Activated B cell treated with CpG ODN at 0.5 μM for 24 hours (primary cell): ENCODE data around the gene SLC37A2. TPM values are rescaled to one million over a fixed set of nuclear protein-coding genes. Genes with fewer than 3 reads are reported as not detected.

Experiments used
- ATAC-seq: fragments of 200-7000 bp; cut with Tn5 transposase; one replicate; pipeline ENCODE4 v1.10.0; 2021; ENCODE audit warnings: low read depth, mild to moderate bottlenecking, moderate library complexity
- CTCF ChIA-PET: fragments of 350-600 bp; sonication (Branson Sonifier 250); formaldehyde crosslinking; loops from one replicate; lab custom pipeline; 2021; ENCODE audit warnings: antibody characterized with exemption; lab: Charles Lee
- POLR2A ChIA-PET: fragments of 350-600 bp; sonication (Branson Sonifier 250); formaldehyde crosslinking; loops from one replicate; lab custom pipeline; 2021; ENCODE audit warnings: antibody characterized with exemption; lab: Charles Lee
- DNase-seq: peaks from one replicate; pipeline ENCODE4 v3.0.0; 2022
- H3K27ac Mint-ChIP-seq: one replicate; pipeline ENCODE4 v1.8.0; 2020; ENCODE audit warnings: mixed read lengths
- H3K27me3 Mint-ChIP-seq: one replicate; pipeline ENCODE4 v1.8.0; 2021; ENCODE audit warnings: mixed read lengths
- H3K36me3 Mint-ChIP-seq: one replicate; pipeline ENCODE4 v1.8.0; 2021; ENCODE audit warnings: low read depth, mixed read lengths
- H3K4me1 Mint-ChIP-seq: one replicate; pipeline ENCODE4 v1.8.0; 2021; ENCODE audit warnings: mixed read lengths
- H3K4me3 Mint-ChIP-seq: one replicate; pipeline ENCODE4 v1.8.0; 2020; ENCODE audit warnings: mild to moderate bottlenecking, mixed read lengths
- H3K9me3 Mint-ChIP-seq: one replicate; pipeline ENCODE4 v1.8.0; 2020; ENCODE audit warnings: mixed read lengths
- intact Hi-C: fragments of 100-400 bp; cut with micrococcal nuclease; formaldehyde crosslinking; loops from one replicate; pipeline ENCODE4 v1.15.1; 2024
- total RNA-seq: library from RNA; stranded (reverse); gene quantifications from 2 replicates; pipeline ENCODE4 v1.2.3, GENCODE V29; 2022
- TF ChIP-seq, protein P1 (sequence below): fragments of 200-600 bp; IDR thresholded peaks from one replicate; pipeline ENCODE4 v1.8.0; 2022; ENCODE audit warnings: antibody characterized with exemption, mild to moderate bottlenecking

Gene SLC37A2
- total RNA-seq, 1 donor from 2014 or later = 27.5 TPM

DNA sequence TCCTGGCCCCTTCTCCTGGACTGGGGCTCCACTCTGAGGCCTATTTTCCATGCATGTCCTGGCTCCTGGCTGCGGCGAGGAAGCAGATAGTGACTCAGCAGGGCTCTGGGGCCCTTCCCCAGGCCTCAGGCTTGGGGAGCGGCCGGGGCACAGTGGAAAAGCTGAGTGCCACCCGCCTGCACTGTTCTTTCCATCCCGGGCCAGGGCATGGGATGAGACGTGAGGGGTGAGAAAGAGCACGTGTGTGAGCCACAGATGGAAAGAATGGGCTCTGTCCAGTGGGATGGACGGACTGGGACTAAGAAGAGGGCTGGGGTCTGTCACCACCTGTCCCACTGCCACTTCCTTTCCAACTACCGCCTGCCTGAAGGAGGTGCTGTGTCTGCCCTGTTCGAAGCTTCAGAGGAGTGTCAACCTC, 12.8 kb downstream of the SLC37A2 start:
- Mint-ChIP-seq H3K4me1 (peaks cover 39% of the 10 kb centered on the region), H3K27me3 (no peaks in the 10 kb centered on the region), H3K27ac (no peak overlapping the region), H3K4me3 (no peak overlapping the region), H3K9me3 (no peaks in the 10 kb centered on the region), H3K36me3 (no peaks in the 10 kb centered on the region)
- TF ChIP-seq, protein P1, sequence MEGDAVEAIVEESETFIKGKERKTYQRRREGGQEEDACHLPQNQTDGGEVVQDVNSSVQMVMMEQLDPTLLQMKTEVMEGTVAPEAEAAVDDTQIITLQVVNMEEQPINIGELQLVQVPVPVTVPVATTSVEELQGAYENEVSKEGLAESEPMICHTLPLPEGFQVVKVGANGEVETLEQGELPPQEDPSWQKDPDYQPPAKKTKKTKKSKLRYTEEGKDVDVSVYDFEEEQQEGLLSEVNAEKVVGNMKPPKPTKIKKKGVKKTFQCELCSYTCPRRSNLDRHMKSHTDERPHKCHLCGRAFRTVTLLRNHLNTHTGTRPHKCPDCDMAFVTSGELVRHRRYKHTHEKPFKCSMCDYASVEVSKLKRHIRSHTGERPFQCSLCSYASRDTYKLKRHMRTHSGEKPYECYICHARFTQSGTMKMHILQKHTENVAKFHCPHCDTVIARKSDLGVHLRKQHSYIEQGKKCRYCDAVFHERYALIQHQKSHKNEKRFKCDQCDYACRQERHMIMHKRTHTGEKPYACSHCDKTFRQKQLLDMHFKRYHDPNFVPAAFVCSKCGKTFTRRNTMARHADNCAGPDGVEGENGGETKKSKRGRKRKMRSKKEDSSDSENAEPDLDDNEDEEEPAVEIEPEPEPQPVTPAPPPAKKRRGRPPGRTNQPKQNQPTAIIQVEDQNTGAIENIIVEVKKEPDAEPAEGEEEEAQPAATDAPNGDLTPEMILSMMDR = no peak
- POLR2A ChIA-PET = no interaction called here
- CTCF ChIA-PET = no interaction called here
- intact Hi-C loops = loop anchor here (10.0 kb wide), 1 partner anchor 451 kb away; the partner anchor contains the start of gene TBRG1
- ATAC-seq = no peak
- no peak for DNase-seq

DNA sequence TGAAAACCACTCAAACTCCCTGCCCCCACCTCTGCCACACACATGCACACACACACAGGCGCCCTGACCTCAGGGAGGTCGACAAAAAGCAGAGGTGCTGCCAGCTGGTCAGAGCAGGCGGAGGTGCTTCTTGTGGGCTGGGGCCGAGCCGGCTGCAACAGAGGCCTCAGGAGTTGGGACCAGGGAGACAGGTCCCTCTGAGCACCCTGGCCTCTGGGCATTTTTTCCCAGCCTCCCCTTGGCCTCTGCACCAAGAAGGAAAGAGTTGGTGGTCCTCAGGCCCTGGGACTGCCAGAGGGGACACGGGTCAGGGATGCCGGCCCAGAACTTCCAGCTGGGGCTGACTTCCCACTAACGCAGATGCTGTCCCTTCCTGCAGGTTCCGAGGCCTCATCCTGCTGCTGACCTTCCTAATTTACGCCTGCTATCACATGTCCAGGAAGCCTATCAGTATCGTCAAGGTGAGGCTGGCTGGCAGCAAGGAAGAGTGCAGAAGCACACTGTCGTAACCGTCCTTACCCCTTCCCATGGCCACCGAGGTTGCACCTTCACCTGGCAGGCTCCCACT, 13.4 kb downstream of the SLC37A2 start:
- ChIA-PET CTCF (no interaction called here), POLR2A (no interaction called here)
- Mint-ChIP-seq H3K4me1 (peaks cover 33% of the 10 kb centered on the region), H3K36me3 (no peaks in the 10 kb centered on the region), H3K9me3 (no peaks in the 10 kb centered on the region), H3K4me3 (no peak overlapping the region), H3K27ac (no peak overlapping the region), H3K27me3 (no peaks in the 10 kb centered on the region)
- TF ChIP-seq, protein P1 = no peak
- ATAC-seq (no peak), DNase-seq (no peak)
- intact Hi-C loops = loop anchor here (10.0 kb wide), 1 partner anchor 452 kb away; the partner anchor contains the start of gene TBRG1

DNA sequence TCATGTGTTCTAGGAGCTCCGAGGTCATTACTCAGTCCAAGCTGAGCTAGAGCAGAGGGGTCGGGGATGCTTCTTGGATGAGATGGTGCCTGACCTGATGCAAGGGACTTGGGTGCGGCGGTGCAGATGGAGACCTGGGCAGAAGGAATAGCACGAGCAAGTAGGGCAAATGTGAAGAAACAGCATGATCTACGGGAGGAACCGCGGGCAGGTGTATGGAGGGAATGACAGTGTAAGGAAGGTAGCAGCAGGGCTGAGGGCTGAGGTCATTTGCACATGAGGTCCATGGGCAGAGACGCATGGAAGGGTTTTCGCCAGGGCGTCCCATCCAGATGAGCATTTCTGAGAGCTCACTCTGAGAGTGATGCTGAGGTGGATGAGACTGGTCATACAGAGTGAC, 14.9 kb downstream of the SLC37A2 start:
- DNase-seq (no peak), ATAC-seq (no peak)
- ChIA-PET CTCF (interaction anchor here (0.8 kb wide), 1 partner anchor 107 kb away, joined by 3 read pairs; no protein-coding TSS in a partner anchor), POLR2A (interaction anchor here (1.0 to 1.7 kb wide), 3 partner anchors 9 to 125 kb away, joined by 3 read pairs; partner anchors contain the start of gene SLC37A2)
- Mint-ChIP-seq H3K4me3 (no peak overlapping the region), H3K9me3 (no peaks in the 10 kb centered on the region), H3K27me3 (no peaks in the 10 kb centered on the region), H3K36me3 (no peaks in the 10 kb centered on the region), H3K4me1 (peaks cover 18% of the 10 kb centered on the region), H3K27ac (no peak overlapping the region)
- TF ChIP-seq, protein P1 = no peak
- intact Hi-C loops = loop anchor here (10.0 kb wide), 1 partner anchor 453 kb away; the partner anchor contains the start of gene TBRG1

DNA sequence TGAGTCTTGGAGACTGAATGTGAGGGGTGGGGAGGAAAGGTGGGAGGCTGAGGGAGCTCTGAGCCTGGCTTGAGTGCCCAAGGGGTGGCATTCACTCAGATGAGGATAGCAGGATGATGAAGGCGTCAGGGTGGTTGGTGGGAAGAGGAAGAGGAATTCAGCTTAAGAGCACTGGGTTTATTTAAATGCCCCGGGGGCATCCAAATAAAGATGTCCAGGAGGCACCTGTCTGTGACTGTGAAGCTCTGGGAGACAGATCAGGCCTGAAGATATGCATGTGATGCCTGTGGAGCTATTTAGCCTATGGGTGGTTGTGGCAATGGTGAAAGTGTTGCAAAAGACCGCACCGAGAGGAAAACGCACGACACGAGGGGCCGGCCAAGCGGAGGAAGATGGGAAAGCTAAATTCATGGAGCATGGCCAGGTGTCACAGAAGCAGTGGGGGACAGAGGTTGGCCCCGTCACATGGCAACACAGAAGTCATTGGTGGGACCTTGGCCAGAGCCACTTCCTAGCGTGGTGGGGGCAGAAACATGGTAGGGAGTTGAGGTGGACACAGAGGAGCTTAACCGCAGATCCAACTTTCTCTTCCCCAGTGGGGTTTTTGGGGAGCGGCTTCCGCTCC, 15.5 kb downstream of the SLC37A2 start:
- H3K27me3 Mint-ChIP-seq = no peaks in the 10 kb centered on the region
- H3K9me3 Mint-ChIP-seq = no peaks in the 10 kb centered on the region
- no peak overlapping the region for H3K4me3 Mint-ChIP-seq
- H3K4me1 Mint-ChIP-seq = peaks cover 12% of the 10 kb centered on the region
- DNase-seq (no peak), ATAC-seq (no peak)
- POLR2A ChIA-PET = interaction anchor here (1.0 to 1.7 kb wide), 3 partner anchors 8 to 125 kb away, joined by 3 read pairs; partner anchors contain the start of gene SLC37A2
- CTCF ChIA-PET = interaction anchor here (0.6 to 0.8 kb wide), 2 partner anchors 12 to 107 kb away, joined by 3 read pairs; no protein-coding TSS in a partner anchor
- TF ChIP-seq, protein P1 = no peak
- no peak overlapping the region for H3K27ac Mint-ChIP-seq
- peaks cover 3% of the 10 kb centered on the region for H3K36me3 Mint-ChIP-seq
- intact Hi-C loops = loop anchor here (10.0 kb wide), 1 partner anchor 454 kb away; the partner anchor contains the start of gene TBRG1
